OCI-LY7 (cell line): ENCODE data around the gene FOXP1. TPM values are rescaled to one million over a fixed set of nuclear protein-coding genes. Genes with fewer than 3 reads are reported as not detected.

ENCODE experiments used
- BruUV-seq: library from RNA; stranded (reverse); fragments of 400-500 nt; replicated peaks from 2 replicates; lab custom pipeline; 2021; lab: Mats Ljungman, UMichigan
- CTCF ChIA-PET: fragments of 300-600 bp; sonication (Branson Sonifier 250); formaldehyde crosslinking; loops from one replicate; lab custom pipeline; 2022; ENCODE audit warnings: antibody characterized with exemption; ENCODE audit not compliant: unreplicated experiment; lab: Charles Lee
- POLR2A ChIA-PET: fragments of 300-600 bp; sonication (Branson Sonifier 250); formaldehyde crosslinking; loops from one replicate; lab custom pipeline; 2022; ENCODE audit warnings: antibody characterized with exemption; lab: Charles Lee
- DNase-seq: peaks from one replicate; pipeline ENCODE4 v3.0.0-alpha.2; 2015; ENCODE audit warnings: low spot score
- H2AFZ ChIP-seq: fragments of 200-600 bp; sonication (generic), shearing (Covaris generic); 2 replicates; pipeline ENCODE4 v1.6.1; 2014; ENCODE audit warnings: mild to moderate bottlenecking, antibody characterized with exemption, low read length, moderate library complexity
- H3K27ac ChIP-seq: fragments of 200-600 bp; sonication (generic); 2 replicates; pipeline ENCODE4 v1.5.1; 2014; ENCODE audit warnings: mixed run types, low read depth, mild to moderate bottlenecking, moderate library complexity, low read length, inconsistent platforms; ENCODE audit not compliant: poor library complexity, severe bottlenecking
- H3K36me3 ChIP-seq: fragments of 200-600 bp; sonication (generic); 2 replicates; pipeline ENCODE4 v1.6.1; 2014; ENCODE audit warnings: mild to moderate bottlenecking, antibody characterized with exemption, low read length, moderate library complexity, mixed read lengths; ENCODE audit not compliant: insufficient read depth
- H3K4me1 ChIP-seq: fragments of 200-600 bp; sonication (generic); 2 replicates; pipeline ENCODE4 v1.5.1; 2014; ENCODE audit warnings: mild to moderate bottlenecking, low read length; ENCODE audit not compliant: insufficient read depth, poor library complexity, severe bottlenecking
- H3K4me2 ChIP-seq: fragments of 200-600 bp; sonication (generic); 2 replicates; pipeline ENCODE4 v1.6.1; 2014; ENCODE audit warnings: mild to moderate bottlenecking, low read length
- H3K4me3 ChIP-seq: fragments of 200-600 bp; sonication (generic); 2 replicates; pipeline ENCODE4 v1.5.1; 2014; ENCODE audit warnings: mild to moderate bottlenecking, low read depth, low read length; ENCODE audit not compliant: poor library complexity, severe bottlenecking
- H3K79me2 ChIP-seq: fragments of 200-600 bp; sonication (generic); 2 replicates; pipeline ENCODE4 v1.6.1; 2016; ENCODE audit warnings: low read depth, mild to moderate bottlenecking, low read length, moderate library complexity, mixed read lengths; ENCODE audit not compliant: insufficient read depth
- H3K9me2 ChIP-seq: fragments of 200-600 bp; sonication (generic); 2 replicates; pipeline ENCODE4 v1.6.1; 2016; ENCODE audit warnings: mild to moderate bottlenecking, low read length, mixed read lengths; ENCODE audit not compliant: insufficient read depth
- H3K9me3 ChIP-seq: fragments of 200-600 bp; sonication (generic); 2 replicates; pipeline ENCODE4 v1.6.1; 2014; ENCODE audit warnings: mild to moderate bottlenecking, mixed run types, low read length, mixed read lengths
- H4K20me1 ChIP-seq: fragments of 200-600 bp; sonication (generic); 2 replicates; pipeline ENCODE4 v1.6.1; 2014; ENCODE audit warnings: mild to moderate bottlenecking, antibody characterized with exemption, low read length, moderate library complexity, mixed read lengths; ENCODE audit not compliant: insufficient read depth
- EZH2phosphoT487 ChIP-seq: fragments of 200-600 bp; sonication (generic); IDR thresholded peaks from 2 replicates; pipeline ENCODE4 v1.6.1; 2018; ENCODE audit warnings: low read depth, borderline replicate concordance, mild to moderate bottlenecking, mixed run types, antibody characterized with exemption, low read length, moderate library complexity, mixed read lengths
- intact Hi-C: fragments of 100-400 bp; cut with micrococcal nuclease; formaldehyde crosslinking; loops from one replicate; pipeline ENCODE4 v1.10.0; 2022; ENCODE audit not compliant: unreplicated experiment
- total RNA-seq, 2 experiments: library from RNA; depleted of rRNA in 1 of 2; stranded (reverse); fragments of >200 nt in 1 of 2; shearing (Covaris generic) in 1 of 2; gene quantifications; 2 replicates each; pipeline ENCODE4 v1.2.3, GENCODE V29; 2014 to 2022
- TF ChIP-seq, protein P1 (sequence below): fragments of 200-600 bp; sonication (generic); conservative IDR thresholded peaks from 2 replicates; pipeline ENCODE4 v1.5.1; 2014; ENCODE audit warnings: mild to moderate bottlenecking, antibody characterized with exemption, low read length, moderate library complexity, mixed read lengths

The FOXP1 gene
- total RNA-seq, 2 experiments from 2014 or later: 87.3 to 151 TPM

DNA sequence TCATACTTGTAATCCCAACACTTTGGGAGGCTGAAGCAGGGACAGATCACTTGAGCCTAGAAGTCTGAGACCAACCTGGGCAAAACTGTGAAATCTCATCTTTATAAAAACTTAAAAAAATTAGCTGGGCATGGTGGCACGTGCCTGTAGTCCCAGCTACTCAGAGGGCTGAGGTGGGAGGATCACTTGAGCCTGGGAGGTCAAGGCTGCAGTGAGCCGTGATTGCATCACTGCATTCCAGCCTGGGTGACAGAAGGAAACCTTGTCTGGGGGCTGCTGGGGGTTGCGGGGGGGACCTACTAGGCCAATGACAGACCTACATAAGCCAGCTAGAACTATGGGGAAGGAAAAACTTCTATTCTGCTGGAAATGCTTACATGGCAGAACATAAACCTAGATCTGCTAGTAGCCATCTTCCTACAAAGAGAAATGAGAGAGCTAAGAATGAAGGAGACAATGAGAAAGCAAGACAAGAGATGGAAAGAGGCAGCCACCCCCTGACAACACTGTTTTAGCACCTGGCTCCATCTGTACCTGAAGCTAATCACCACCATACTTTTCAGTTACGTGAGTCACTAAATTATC is 23.9 kb downstream of the FOXP1 start:
- no peak overlapping the region for H3K4me3 ChIP-seq
- no peaks in the 10 kb centered on the region for H3K9me2 ChIP-seq
- no peaks in the 10 kb centered on the region for H4K20me1 ChIP-seq
- intact Hi-C loops: no loop called here
- POLR2A ChIA-PET: interaction anchor here (0.6 to 1.6 kb wide), 8 partner anchors 9 to 428 kb away, joined by 3 to 5 read pairs (median 4); no protein-coding TSS in a partner anchor
- CTCF ChIA-PET: no interaction called here
- no TSS peak for BruUV-seq
- peaks cover 69% of the 10 kb centered on the region for H3K4me1 ChIP-seq
- H3K4me2 ChIP-seq: 0 out of 2 replicates have a peak overlapping the region, but pooled peaks have one; percentile 1
- peak overlapping the region; percentile 29 for H3K27ac ChIP-seq
- peaks cover 49% of the 10 kb centered on the region for H3K36me3 ChIP-seq
- H3K9me3 ChIP-seq: peaks cover 14% of the 10 kb centered on the region; the same call in 1 of the 2 replicates
- H3K79me2 ChIP-seq: peaks cover 80% of the 10 kb centered on the region
- TF ChIP-seq EZH2phosphoT487: no peak
- TF ChIP-seq, protein P1, sequence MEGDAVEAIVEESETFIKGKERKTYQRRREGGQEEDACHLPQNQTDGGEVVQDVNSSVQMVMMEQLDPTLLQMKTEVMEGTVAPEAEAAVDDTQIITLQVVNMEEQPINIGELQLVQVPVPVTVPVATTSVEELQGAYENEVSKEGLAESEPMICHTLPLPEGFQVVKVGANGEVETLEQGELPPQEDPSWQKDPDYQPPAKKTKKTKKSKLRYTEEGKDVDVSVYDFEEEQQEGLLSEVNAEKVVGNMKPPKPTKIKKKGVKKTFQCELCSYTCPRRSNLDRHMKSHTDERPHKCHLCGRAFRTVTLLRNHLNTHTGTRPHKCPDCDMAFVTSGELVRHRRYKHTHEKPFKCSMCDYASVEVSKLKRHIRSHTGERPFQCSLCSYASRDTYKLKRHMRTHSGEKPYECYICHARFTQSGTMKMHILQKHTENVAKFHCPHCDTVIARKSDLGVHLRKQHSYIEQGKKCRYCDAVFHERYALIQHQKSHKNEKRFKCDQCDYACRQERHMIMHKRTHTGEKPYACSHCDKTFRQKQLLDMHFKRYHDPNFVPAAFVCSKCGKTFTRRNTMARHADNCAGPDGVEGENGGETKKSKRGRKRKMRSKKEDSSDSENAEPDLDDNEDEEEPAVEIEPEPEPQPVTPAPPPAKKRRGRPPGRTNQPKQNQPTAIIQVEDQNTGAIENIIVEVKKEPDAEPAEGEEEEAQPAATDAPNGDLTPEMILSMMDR: no peak
- H2AFZ ChIP-seq: no peak overlapping the region
- DNase-seq: no peak

DNA sequence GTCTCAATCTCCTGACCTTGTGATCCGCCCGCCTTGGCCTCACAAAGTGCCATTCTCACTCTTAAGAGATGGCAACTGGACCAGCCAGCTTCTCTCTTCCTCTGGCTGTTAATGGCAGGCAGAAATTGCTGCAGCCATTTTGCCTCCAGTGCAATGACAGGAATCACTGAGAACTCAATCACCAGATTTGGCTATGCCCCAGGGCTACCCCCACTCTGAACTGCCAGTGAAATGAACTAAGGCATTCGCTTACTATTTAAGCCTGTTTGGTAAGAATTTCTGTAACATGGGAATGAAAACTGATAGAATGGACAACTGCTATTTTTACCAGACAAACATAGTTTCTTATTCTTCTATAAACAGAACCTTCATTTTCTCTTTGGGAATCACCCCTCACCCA is 24.5 kb downstream of the FOXP1 start:
- Histone ChIP-seq H3K27ac (peak overlapping the region; percentile 29), H3K4me3 (no peak overlapping the region), H2AFZ (no peak overlapping the region), H3K79me2 (peaks cover 85% of the 10 kb centered on the region), H3K36me3 (peaks cover 49% of the 10 kb centered on the region), H4K20me1 (no peaks in the 10 kb centered on the region), H3K9me3 (peaks cover 14% of the 10 kb centered on the region; the same call in 1 of the 2 replicates), H3K4me1 (peaks cover 69% of the 10 kb centered on the region), H3K4me2 (0 out of 2 replicates have a peak overlapping the region, but pooled peaks have one; percentile 1), H3K9me2 (no peaks in the 10 kb centered on the region)
- CTCF ChIA-PET: no interaction called here
- no TSS peak for BruUV-seq
- intact Hi-C loops: no loop called here
- POLR2A ChIA-PET: interaction anchor here (0.8 kb wide), 1 partner anchor 21 kb away, joined by 4 read pairs; no protein-coding TSS in a partner anchor
- no peak for TF ChIP-seq EZH2phosphoT487
- TF ChIP-seq, protein P1: no peak
- no peak for DNase-seq

DNA sequence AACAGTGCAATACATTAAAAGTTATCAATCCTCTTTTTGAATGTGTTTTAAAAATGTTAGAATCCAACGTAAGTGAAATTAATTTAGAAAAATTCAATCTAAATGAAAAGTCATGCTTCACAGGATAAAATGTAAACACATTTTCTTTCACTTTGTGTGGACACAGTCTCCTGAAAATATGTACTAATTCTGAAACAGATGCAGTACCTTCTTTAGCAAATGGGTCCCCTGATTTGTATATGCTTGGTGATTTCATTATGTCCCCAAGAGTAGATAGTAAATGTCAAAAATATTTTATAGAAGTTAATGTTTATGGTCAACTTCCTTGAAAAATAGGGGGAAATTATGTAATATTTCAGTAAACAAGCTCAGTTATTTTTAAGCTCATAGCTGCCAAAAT is 28.9 kb downstream of the FOXP1 start:
- peak overlapping the region; percentile 52 for H3K4me3 ChIP-seq
- BruUV-seq: no TSS peak
- H4K20me1 ChIP-seq: no peaks in the 10 kb centered on the region
- peak overlapping the region; percentile 54 for H3K27ac ChIP-seq
- peaks cover 69% of the 10 kb centered on the region for H3K4me1 ChIP-seq
- intact Hi-C loops: no loop called here
- H3K79me2 ChIP-seq: peaks cover 91% of the 10 kb centered on the region
- peaks cover 37% of the 10 kb centered on the region for H3K36me3 ChIP-seq
- no peak for TF ChIP-seq EZH2phosphoT487
- TF ChIP-seq, protein P1: no peak
- no peak for DNase-seq
- H3K9me3 ChIP-seq: peaks cover 8% of the 10 kb centered on the region; the same call in 1 of the 2 replicates
- peak overlapping the region; percentile 22; the same call in 1 of the 2 replicates for H2AFZ ChIP-seq
- H3K4me2 ChIP-seq: peak overlapping the region; percentile 71
- CTCF ChIA-PET: no interaction called here
- no peaks in the 10 kb centered on the region for H3K9me2 ChIP-seq
- POLR2A ChIA-PET: interaction anchor here (0.5 to 3.3 kb wide), 10 partner anchors 9 to 286 kb away, joined by 3 to 23 read pairs (median 4); no protein-coding TSS in a partner anchor
